LNCAP (cell line): Measurements from ENCODE around the gene DGCR8.

Experiments
- TF ChIP-seq, protein P1 (sequence below): fragments of 450-650 bp; IDR thresholded peaks from 2 replicates; pipeline ENCODE4 v1.5.1; 2017; ENCODE audit warnings: mild to moderate bottlenecking

The DGCR8 gene

DNA sequence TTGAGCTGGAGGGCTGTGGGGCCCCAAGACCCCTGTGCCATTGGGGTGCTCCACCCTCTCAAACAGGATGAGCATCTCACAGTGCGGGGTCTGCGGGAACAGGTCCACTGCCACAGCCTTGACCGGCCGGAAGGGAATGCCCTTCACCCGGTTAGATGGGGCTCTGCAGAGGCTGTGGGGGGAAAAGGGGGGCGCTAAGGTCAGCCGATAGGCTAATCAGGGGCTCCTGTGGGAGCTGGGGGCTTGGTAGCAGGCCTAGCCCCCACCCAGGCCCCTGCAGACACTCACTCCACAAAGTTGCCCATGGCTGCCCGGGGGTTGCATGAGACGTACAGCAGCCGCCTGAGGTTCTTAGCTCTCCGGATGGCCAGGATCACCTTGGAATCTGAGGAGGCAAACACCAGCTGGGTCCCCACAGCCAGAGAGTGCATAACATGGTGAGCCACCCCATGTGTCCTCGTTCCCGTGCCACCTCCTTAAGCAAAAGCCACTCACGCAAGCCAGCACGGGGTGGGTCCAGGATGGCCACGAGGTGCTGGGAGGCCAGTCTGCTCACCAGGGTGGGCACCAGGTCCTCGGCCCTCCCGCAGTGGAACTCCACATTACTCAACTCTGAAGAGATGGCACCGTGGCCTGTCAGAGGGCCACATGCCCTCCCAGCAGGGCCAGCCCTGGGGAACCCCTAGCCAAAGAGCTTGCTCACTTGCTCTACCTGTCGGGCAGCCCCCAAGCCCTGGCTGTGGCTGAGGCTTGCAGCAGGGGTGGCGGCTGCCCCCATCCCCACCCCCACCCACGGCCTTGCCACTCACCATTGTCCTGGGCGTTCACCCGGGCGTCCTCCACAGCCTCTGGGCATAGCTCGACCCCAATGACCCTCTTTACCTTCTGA is 32.8 kb downstream of the DGCR8 start:
- TF ChIP-seq, protein P1, sequence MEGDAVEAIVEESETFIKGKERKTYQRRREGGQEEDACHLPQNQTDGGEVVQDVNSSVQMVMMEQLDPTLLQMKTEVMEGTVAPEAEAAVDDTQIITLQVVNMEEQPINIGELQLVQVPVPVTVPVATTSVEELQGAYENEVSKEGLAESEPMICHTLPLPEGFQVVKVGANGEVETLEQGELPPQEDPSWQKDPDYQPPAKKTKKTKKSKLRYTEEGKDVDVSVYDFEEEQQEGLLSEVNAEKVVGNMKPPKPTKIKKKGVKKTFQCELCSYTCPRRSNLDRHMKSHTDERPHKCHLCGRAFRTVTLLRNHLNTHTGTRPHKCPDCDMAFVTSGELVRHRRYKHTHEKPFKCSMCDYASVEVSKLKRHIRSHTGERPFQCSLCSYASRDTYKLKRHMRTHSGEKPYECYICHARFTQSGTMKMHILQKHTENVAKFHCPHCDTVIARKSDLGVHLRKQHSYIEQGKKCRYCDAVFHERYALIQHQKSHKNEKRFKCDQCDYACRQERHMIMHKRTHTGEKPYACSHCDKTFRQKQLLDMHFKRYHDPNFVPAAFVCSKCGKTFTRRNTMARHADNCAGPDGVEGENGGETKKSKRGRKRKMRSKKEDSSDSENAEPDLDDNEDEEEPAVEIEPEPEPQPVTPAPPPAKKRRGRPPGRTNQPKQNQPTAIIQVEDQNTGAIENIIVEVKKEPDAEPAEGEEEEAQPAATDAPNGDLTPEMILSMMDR = no peak

DNA sequence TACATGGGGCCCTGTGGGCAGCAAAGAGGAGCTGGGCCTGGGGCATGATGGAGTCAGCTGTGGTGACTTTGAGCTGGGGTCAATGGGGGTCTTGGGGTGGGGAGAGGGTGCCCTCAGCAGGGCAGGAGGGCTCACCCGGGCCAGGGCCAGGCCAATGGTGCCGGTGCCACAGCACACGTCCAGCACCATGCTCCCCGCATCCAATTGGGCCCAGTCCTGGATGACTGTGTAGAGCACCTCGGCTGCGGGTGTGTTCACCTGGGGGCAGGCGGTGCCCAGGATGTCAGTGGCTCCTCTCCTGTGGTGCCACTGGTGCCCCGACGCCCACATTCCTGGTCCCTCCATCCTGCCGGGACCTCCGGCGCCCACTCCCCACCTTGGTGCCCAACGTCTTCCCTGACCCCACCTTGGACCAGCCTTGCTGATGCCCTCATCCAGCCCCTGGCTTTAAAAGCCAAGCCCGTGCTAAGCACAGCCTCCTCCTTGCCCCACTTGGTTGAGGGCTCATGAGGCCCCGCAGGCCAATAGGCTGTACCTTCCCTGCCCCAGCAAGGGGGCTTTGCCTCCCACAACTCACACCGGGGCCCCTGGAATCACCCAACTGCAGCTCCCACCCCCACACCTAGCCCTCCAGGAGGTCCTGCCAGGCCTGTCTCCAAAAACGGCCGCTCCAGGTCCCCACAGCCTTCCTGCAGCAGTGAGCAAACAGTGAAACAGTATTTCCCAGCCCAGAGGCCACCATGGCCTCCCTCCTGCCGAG is 33.7 kb downstream of the DGCR8 start:
- TF ChIP-seq, protein P1 = no peak

DNA sequence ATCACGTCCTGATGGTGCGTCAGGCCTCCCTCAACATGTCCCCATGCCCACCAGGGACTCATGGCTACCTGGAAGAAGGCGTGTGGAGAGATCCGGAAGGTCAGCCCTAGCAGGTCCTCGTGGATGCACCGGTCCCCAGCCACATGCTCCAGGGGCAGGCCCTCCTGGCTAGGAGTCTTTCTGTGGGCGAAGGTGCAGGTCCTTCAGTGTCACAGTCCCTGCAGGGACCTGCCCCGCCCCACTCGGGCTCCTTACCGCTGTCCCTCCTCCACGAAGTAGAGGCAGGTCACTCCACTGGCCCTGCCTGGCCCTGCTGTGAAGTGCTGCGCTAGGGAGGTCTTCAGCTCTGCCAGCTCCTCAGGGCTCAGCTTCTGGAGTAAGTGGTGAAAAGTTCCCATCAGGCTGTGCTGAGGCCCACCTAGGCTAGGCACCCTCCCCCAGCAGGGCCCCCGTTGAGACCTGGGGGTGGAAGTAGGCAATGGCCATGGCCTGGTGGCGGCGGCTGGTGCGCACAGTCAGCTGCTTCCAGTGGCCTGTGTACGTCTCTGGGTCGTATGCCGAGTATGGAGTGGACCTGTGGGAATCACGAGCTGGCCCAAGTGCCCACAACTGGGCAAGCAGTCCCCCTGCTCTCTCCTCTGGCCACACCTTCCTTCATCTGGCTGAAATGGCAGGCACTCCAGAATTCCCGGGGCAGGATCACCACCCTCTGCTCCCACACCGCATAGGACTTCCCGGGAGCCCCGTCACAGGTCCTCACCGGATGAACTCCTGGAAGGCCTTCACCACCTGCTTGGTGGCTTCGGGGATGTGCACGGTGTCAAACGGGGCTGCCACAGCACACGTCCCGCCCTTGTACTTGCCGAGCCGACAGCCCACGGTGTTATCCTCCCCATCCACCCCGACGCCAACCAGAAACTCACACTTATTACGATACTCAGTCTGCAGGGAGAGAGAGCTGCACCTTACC is 34.8 kb downstream of the DGCR8 start:
- TF ChIP-seq, protein P1 = no peak

DNA sequence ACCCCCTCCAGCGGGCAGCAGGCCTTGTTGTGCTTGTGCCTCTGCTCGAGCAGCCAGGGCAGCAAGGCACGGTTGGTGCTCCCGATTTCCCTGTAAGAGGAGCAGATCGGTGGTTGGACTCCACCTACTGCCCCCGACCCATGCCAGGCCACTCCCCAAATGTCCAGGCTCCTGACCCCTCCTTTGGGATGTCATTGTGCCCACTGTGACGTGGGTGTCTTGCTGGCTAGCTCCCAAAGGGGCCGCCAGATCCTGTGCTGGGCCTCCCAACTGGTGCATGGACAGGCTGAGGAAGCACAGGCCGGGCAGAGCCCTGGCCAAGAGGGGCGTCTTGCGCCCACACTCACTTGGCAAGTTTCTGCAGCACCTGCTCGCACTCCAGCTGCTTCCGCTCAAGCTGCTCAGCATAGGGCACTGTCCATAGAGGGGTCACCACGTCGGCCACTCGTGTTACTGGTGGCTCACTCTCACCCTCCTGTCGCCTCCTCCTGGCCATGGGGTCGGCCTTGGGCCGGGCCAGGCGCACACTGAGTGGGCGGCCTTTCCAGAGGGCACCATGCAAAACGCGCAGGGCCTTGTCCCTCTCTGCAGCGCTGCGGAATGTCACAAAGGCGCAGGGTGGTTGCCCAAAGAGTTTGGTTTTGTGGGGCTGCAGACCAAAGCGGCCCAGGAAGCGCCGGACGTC is 35.8 kb downstream of the DGCR8 start, which contains the start of gene RANBP1:
Gene RANBP1 (plus strand): TSS at position 414 of the 685 bp plus-strand sequence. CDS start 81 bp downstream, at position 495.
- TF ChIP-seq, protein P1 = no peak

DNA sequence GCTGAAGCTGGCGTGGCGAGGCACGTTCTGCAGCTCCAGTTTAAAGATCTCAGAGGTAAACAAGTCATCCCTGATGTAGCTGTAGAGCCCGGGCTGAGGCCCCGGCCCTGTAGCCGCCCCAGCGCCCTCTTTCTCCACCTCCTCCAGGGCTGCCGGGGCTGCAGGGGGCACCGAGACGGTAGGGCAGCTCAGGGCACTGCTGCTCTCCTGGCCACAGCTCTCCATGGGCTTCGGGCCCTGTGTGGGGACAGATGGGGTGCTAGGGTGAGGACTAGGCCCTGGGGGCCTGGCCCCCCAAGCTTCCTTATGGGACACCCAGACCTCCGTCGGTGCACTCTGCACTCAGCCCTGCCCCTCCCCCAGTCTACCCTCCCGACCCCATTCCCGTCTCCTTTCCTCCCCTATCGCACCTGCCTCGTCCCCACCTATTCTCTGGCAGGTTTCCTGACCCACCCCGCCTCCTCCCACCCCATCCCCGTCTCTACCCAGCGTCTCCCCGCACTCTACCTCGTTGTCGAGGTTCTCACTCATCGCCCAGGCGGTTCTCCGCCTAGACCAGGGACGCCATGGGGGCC is 36.4 kb downstream of the DGCR8 start:
- TF ChIP-seq, protein P1 = no peak

DNA sequence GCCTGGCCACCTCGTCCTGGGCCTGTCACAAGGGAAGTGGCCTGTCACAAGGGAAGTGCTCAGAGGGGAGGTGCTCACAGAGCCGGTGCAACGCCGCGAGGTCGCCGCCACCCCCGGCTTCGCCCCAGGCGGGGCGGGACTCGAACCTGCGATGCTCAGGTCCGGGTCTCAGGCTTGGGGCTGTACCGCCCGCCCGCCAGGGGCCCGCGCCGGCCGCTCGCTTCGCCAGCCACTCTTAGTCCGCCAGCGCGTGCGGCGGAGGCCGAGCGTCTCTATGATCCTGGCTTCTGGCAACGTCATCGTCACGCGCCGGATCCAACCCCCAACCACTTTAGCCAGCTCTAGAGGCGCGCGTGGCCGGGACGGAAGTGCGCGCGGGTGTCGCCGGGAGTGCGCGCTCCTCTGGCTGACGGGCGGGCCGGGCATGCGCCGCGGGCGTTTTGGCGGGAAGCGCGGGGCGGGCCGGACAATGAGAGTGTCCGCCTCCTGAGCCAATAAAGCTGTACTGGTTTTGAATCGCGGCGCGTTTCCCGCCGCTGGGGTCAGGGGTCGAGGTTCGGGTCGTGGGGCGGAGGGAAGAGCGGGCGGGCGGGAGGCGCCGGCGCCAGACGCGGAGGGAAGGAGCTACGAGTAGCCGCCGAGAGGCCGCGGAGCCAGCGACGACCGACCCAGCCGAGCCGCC is 37.1 kb downstream of the DGCR8 start, which contains the start of gene TRMT2A:
Gene TRMT2A (minus strand): TSS at position 276 of the 682 bp plus-strand sequence. CDS start 320 bp downstream, outside the sequence.
- TF ChIP-seq, protein P1 = peak; percentile 35; the same call in 1 of the 2 replicates
